NCI-H82 treated with DMSO at 0.1 percent for 48 hours (cell line): ENCODE results near the gene HOXA11.

ENCODE experiments used
- DNase-seq: peaks from one replicate; lab custom pipeline; 2025; ENCODE audit not compliant: unreplicated experiment; lab: John Stamatoyannopoulos, UW

Gene HOXA11

DNA sequence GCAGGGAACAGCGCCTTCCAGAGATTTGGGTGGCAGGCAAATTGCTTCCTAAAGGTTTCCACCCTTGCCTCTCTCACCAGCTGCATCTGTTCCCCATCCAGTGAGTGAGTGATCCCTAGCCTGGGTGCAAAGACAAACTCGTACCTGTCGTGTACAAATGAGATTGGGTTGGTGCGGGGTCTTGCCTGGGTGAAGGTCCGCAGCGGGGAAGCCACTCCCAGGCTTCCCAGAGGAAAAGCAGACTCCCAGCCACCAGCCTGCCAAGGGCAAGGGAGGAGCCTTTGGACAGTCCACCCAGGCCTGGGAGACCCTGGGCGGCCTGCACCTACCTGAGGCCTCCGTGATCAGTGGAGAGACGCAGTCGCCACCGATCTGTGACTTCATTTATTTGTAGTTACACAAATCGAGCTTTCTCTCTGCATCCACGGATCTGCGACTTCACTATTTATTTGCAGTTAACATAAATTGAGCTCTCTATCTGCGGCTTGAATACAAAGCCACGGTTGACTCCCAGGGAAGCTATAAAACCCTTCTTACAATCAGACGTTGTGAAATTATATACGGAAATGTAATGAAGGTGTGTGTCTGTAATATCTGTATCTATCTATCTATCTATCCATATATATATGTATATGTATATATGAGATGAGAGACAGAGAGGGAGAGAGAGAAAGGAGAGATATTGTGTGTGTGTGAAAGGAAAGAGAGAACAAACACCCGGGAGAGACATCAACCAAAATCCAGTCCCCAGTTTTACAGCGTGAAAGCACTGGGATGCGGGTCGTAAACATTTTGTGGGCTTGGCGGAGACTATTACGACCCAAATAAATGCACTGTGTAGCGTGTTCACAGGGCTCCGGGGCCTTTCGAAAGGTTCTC is 25.5 kb downstream of the HOXA11 start:
- DNase-seq: no peak

DNA sequence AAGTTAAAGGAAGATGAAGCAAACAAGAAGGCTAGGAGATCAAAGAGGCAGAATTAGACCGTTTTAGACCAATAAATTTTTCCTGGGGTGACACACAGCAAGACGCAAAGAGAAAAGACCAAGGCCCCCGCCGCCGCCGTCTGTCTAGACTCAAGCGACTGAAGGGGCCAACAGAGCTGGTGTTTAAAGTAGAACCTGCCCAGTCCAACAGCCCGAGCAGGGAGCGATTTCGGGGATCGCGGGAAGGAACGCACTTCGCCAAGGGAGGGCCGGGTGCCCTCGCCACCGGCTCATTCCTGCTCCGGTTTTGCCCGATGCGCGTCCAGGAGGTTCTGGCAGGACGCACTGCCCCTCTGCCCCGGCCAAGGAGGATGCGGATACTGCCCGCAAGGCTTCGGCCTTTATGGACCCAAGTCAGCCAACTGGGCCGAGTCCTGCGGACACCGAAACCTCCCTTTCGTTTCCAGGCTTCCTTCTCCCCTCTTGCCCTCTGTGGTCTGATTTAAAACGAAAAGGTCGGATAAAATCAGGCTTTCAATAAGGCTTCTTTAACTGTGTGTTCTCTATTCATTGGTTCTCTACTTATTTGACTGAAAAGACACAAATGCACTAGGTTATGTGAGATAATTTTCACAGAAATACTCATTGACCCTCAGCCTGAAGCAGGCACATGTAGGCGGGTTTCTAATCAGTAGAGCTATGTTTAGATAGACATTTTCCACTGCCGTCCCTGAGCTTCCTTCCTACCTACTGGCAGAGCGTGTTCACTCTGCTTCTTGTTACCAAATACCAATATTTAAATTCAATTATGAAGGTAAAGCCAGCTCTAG is 26.4 kb downstream of the HOXA11 start:
- DNase-seq: no peak

DNA sequence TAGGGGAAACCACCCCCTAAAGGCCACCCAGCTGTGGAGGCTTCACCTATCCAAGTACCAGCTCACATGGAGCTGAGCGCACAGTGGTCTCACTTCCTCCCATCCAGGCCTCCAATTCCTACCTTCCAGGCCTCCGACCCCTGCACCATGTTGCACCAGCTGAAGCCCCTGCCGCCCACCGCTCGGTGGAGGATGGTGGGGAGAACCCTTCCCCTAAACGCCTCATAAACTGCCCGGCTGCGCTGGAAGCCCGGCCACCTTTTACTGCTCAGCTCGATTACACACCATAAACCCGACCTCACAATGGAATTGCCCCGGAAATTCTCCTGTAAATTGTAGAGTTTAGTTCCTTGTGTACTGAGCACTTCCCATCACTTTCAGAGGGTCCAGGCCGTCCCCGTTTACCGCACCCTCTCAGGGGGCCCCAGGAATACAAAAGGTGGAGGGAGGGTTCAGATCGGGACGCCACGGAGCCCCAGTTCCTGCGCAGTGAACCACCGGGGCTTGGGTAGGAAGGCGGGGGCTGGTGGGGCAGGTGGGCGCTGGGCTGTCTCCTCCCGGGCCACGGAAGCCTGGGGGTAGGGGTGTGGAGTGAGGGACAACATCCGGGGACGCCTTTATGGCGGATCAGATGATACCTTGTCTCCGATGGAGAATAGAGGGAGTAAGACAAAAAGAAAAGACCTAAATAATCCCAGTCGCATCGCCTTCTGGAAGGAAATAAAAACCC is 27.2 kb downstream of the HOXA11 start:
- DNase-seq: no peak

DNA sequence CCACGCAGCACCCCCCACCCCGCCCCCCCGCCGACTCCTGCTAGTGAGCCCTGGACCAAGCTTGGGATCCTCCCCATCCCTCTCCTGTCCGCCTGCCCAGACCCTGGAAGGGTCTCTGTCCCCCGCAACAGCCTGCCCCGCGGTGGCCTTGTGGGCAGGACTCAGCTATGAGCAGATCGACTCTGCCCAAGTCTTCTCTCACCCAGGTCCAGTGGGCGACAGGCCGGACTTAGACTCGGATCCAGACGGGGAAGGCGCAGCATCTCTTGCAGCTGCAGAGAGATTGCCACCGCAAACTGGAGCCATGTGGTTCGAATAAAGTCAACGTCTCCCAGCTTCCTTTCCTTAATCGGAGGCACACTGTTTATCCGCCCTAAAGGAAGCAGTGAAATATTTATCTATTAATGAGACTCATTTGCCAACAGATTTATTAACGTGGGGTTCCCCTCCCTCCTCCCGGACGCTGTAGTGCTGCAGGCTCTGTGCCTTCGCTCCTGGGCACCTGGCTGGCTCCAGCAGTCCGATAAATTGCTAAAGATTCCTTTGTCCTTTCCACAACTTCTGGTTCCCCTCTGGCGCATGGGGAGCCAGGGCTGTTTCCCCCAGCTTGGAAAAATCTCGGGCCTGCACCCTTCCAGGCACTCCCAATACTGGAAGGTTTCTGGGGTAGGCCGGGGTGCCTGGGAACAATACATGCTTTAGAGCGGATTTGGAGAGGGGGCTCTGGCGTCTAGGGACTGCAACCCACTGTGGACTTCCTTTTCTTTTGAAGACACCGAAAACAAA is 27.9 kb downstream of the HOXA11 start:
- DNase-seq: no peak

DNA sequence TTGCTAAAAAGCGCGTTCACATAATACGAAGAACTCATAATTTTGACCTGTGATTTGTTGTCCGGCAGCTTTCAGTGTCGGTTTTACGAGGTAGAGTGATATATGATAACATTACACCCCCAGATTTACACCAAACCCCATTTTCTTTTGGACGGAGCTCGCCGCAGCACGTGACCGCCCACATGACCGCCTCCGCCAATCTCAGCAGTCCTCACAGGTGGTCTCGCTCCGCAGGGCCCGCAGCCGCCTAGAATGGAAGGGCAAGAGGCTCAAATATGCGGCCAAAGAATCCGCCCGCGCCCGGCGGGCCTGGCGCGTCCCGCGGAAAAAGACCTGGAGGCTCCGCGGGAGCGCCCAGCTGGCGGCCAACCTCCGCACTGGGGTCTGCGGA is 28.5 kb downstream of the HOXA11 start, which contains the start of gene HOXA7:
Gene HOXA7, minus strand, starts transcription at position 168 of the 391 bp plus-strand sequence. Its CDS starts 130 bp downstream, at position 38.
- DNase-seq: peak; percentile 64

DNA sequence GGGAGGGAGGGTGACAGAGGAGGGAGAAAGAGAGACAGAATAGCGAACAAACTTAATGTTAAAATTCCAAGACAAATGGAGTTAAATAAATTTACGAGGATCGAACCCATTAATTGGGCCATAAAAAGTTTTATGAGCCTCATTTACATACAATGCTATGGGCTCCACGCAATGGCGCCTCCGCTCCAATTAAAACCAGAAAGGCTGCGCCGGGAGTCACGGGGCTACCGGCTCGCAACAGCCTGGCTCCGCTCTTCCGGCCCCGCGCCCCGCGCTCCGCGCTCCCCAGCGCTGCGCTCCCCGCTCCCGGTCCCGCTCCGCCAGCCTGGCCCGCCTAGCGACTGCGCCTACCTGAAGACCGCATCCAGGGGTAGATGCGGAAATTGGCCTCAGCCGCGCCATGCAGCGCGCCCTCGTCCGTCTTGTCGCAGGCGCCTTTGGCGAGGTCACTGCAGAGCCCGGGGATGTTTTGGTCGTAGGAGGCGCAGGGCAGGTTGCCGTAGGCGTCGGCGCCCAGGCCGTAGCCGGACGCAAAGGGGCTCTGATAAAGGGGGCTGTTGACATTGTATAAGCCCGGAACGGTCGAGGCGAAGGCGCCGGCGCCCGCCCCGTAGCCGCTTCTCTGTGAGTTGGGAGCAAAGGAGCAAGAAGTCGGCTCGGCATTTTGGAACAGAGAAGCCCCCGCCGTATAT is 29.1 kb downstream of the HOXA11 start:
- DNase-seq: no peak

DNA sequence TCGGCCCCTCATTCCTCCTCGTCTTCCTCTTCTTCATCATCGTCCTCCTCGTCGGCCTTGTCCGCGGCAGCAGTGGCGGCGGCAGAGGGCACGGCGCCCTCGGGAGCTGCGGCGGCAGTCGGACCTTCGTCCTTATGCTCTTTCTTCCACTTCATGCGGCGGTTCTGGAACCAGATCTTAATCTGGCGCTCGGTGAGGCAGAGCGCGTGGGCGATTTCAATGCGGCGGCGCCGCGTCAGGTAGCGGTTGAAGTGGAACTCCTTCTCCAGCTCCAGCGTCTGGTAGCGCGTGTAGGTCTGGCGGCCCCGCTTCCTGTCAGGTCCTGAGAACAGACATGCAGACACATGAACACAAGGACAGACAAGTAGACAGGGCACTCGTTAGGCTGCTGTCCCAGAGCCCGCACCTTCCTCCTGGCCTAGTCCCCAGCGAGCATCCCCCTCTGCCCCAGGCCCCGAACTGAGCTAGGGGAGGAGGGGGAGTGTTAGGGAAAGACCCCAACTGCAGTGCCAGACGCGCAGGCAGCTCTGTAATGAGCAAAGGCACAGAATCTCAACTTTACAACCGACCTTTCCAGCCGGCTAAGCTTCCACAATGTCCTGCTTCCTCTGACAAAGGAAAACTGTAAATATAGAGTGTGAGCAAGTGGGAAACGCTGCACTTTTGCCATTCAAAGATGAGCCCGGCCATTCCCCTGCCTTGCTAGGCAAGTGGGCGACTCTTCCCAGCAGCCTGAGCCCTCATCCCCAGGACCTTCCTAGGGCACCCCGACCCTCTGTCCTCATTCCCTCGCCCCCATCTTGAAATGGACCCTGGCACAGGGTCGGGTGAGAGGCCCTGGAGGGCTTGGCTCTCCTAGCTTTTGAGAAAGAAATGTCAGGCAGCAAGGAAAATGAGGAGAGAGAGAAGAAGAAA is 29.9 kb downstream of the HOXA11 start:
- no peak for DNase-seq

DNA sequence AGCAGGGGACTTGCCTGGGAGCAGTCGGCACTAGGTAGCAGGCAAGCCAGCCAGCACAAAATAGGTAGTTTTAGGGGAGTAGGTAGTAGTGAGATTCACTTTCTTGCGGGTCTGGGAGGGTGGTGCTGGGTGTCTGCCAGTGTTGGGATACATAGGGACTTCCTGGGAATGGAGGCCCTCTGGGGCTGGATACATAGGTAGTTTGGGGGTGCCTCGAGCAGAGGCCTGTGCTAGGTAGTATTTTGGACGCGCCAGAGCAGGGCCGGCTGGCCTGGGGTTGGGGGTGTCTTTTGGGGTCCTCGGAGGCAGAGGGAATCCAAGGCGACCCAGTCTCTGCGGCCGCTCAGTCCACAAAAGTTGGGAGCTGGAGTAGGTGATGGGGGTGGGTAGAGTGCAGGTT is 30.7 kb downstream of the HOXA11 start:
- DNase-seq: no peak

DNA sequence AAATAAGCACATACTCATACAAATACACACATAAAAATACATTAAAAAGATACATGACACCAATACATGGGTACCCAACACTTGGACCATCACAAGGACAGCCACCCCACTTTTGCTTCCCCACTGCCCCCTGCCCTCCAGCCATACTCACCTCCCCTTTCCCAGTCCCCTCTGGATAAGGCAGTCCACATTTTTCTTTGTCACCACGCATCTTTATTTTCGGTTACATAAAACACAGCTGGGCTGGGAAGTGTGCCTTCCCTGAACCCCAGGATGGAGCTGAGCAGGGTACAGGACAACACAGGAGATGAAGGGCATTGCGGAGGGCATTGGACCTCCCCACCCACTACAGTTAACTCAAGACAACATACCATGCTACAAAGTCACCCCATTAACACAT is 31.5 kb downstream of the HOXA11 start:
- no peak for DNase-seq

DNA sequence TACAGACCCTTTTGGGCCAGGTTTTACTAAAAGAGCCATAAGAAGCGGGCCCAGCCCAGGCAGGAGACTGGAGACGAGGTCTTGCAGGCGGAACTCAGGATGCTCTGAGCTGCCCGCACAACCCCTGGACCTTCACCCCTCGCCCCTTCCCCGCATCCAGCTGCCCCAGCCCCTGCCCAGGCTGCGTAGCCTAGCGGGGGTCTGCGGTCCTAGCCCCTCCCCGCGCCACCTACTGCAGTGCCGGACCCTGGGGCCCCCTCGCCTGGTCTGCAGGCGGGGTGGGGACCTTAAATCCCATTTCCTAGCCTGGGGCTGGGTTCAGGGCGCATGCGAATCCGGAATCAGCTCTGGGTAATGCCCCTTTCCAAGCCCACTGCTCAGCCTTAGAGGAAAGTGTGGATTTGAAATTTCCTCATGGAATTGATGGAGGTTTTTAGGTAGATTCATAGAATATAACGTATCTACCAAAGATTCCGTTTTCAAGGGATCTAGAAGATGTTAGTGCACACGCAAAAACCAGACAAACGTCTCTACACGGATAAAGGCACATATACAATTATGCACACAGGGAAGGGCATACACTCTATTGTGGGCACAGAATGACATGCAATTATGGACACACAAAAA is 32.1 kb downstream of the HOXA11 start:
- no peak for DNase-seq

DNA sequence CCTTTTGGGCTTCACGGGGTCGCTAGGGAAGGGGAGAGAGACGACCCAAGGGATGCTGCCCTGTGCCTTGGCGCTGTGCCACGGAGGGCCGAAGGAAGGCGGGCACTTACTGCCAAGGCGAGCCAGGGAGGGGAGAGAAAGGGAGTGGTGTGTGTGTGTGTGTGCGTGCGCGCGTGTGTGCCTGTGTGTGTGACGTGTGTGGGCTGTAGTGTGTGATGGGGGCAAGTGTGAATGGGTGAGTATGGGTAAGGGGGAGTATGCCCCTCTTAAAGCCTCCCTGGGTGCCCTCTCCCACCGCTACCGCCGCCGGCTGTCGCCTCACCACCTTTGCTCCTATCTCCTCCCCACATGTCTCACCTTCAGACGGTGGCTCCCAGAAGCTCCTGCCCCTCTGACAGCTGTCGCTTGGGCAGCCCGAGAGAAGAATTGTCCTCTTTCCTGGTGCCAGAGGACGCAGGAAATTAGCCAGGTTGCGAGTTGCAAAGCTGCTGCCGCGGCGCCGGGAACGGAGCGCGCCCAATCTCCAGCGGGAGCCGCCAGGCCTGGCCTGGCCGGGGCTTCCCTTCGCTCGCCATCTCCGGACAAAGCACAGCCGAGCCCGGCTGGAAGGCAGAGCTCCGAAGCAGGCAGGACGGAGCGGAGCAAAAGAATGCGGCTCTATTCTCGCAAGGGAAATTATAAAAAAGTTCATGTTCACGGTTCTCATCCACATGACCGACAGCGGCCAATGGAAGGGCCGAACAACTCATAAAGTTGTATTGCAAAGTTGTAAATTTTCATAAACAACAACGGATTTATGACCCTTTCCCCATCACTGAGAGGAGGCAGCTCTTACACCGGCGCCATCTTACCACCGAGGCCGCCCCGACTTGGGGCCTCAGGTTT is 32.9 kb downstream of the HOXA11 start, which contains the start of gene HOXA3:
Gene HOXA3, minus strand, starts transcription at position 653 of the 885 bp plus-strand sequence. CDS start 41,943 bp downstream, outside the sequence.
- DNase-seq: no peak

DNA sequence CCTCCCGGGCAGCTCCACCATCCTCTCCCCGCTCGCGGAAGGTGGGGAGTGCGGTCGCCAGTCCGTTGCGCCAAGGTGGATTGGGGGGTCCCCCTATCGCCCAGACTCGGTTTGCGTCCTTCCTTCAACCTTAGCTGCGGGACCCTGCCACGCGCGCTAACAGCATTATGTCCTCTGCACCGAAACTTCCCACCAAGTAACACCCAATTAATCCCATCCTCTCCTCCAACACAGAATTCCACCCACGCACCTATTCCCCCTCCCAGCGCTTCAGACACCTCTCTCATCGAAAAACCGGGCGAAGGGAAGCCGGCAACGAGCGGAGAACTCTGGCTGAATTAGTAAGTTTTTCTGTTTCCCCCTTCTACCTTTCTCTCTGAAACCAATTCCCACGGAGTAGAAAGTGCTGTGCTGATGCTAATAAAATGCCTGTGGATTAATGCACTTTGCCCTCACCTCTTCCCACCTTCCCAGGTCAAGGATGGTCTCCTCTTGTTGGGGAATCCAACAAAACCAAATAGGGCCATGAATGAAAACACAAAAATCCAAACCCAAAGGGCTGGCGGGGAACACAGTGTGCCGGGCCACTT is 33.6 kb downstream of the HOXA11 start:
- no peak for DNase-seq

DNA sequence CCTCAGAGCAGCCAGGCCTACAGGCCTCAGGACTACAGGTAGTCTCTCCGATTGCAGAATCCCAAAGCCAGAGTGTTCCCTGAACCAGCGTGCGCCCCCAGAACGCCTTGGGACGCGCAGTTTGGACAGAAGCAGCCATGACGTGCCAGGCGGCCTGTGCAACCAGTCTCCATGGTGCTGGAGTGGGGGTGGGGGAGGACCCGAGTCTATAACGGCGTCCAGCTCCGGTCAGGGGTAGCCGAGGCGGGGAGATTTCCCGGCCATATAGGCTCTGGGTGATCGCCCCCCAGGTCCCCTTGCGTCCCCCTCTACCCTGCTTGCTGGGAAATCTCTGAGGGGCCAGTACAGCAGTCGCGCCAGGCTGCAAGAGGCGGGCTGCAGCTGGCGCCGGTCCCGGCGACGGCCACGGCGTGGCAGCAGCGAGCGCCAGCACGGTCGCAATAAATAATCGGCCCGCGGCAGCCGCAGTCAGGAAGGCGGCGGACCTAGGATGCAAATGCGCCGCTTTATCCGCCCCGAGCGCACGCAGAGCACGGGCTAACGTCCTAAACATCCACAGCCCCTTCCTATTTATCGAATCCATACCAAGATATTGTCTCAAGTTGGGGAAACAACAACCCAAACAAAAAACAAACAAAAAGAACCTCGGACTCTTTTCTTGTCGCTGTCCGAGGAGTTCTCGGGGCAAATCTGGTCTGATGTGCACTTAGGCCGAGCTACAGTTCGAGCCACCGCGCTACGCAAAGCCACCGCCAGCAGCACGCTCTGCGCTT is 34.3 kb downstream of the HOXA11 start:
- DNase-seq: peak; percentile 50

DNA sequence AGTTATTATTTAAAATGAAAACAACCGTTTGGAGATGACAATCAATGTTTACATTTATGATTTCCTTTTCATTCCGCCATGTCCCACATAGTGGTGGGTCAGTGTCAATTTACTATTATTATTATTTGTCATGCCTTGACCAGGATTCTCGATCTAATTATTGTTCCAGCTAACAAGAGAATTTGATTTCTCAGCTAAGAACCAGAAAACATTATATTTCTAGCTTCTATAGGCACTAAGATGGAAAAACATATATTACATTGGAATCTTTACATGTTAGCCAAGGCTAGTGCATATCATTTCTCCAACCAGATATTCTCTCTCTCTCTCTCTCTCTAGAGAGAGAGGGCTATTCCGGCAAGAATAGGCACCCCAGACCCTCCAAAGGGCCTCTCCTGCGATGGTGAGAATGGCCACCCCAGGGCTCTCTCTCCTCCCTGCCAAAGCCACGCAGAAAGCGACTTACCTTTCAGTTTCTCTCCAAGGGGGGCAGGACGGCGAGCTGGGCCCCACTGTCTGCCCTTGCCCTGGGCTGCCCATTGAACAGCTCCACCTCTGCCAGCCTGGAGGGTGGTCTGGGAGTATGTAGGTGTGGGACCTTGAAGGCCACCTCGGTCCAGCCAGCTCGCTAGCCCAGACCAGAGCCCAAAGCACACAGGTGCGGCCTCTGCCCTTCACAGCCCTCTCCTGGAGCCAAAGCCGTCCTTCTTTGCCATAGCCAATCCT is 35.0 kb downstream of the HOXA11 start:
- DNase-seq: no peak
